HCT116 (cell line): Measurements from ENCODE around the gene SLIT1. TPM values are rescaled to one million over a fixed set of nuclear protein-coding genes. Genes with fewer than 3 reads are reported as not detected.

Experiments used
- ATAC-seq: fragments of 200-7000 bp; cut with Tn5 transposase; 2 replicates; pipeline ENCODE4 v1.9.1; 2020; ENCODE audit warnings: mild to moderate bottlenecking, moderate library complexity
- BruUV-seq: library from RNA; stranded (reverse); fragments of 400-500 nt; replicated peaks from 2 replicates; lab custom pipeline; 2021; lab: Mats Ljungman, UMichigan
- CTCF ChIA-PET: fragments of 300-600 bp; sonication (Branson Sonifier 250); formaldehyde crosslinking; loops from one replicate; lab custom pipeline; 2021; ENCODE audit warnings: antibody characterized with exemption; lab: Charles Lee
- POLR2A ChIA-PET: fragments of 300-600, 350-600 bp; sonication (Branson Sonifier 250); formaldehyde crosslinking; loops from one replicate; lab custom pipeline; 2021; ENCODE audit warnings: antibody characterized with exemption; lab: Charles Lee
- RAD21 ChIA-PET, 2 experiments: fragments of 300-600 bp; sonication (Branson Sonifier 250); formaldehyde crosslinking; loops; one replicate each; lab custom pipeline; 2023; ENCODE audit warnings: low total read pairs in 2 of 2; ENCODE audit not compliant: uncharacterized antibody in 2 of 2, unreplicated experiment in 2 of 2, low non-redundant PET in 1 of 2; lab: Charles Lee
- DNase-seq: peaks from one replicate; pipeline ENCODE4 v3.0.0-alpha.2; 2010; ENCODE audit warnings: low read depth, low spot score
- H2AFZ ChIP-seq: fragments of 200-600 bp; shearing (Covaris generic), sonication (generic); 2 replicates; pipeline ENCODE4 v1.6.1; 2017; ENCODE audit warnings: low read depth, mixed run types, mixed read lengths, antibody characterized with exemption, low read length; ENCODE audit not compliant: poor library complexity, severe bottlenecking
- H3K27ac ChIP-seq: 2 replicates; pipeline ENCODE4 v1.5.1; 2012; ENCODE audit warnings: low read depth, low read length
- H3K27me3 ChIP-seq: fragments of 200-600 bp; sonication (generic); 2 replicates; pipeline ENCODE4 v1.6.1; 2016; ENCODE audit warnings: mixed run types, low read length, mixed read lengths; ENCODE audit not compliant: insufficient read depth
- H3K36me3 ChIP-seq, 2 experiments: fragments of 200-500 bp in 1 of 2; fragments of 200-600 bp in 1 of 2; sonication (Bioruptor generic) in 1 of 2; sonication (generic) in 1 of 2; 2 replicates each; pipeline versions ENCODE4 v1.5.1 to v1.6.1; 2014 to 2016; ENCODE audit warnings: low read length in 2 of 2, inconsistent platforms in 1 of 2, mixed read lengths in 1 of 2, mixed run types in 1 of 2; ENCODE audit not compliant: insufficient read depth in 2 of 2, control insufficient read depth in 1 of 2
- H3K4me1 ChIP-seq, 2 experiments: fragments of 200-600 bp in 1 of 2; sonication (generic) in 1 of 2; 2 replicates each; pipeline versions ENCODE4 v1.5.1 to v1.6.1; 2012 to 2017; ENCODE audit warnings: low read length in 2 of 2, inconsistent platforms in 1 of 2, mild to moderate bottlenecking in 1 of 2, mixed read lengths in 1 of 2, mixed run types in 1 of 2, moderate library complexity in 1 of 2; ENCODE audit not compliant: insufficient read depth in 2 of 2, control insufficient read depth in 1 of 2
- H3K4me2 ChIP-seq: fragments of 200-600 bp; sonication (generic); 2 replicates; pipeline ENCODE4 v1.6.1; 2017; ENCODE audit warnings: mixed run types, low read length, mixed read lengths
- H3K4me3 ChIP-seq, 2 experiments: fragments of 200-600 bp in 1 of 2; sonication (generic) in 1 of 2; replicated peaks in 1 of 2; 2 replicates each; pipeline ENCODE4 v1.5.1; 2011 to 2016; ENCODE audit warnings: low read length in 2 of 2, control low read depth in 1 of 2, low read depth in 1 of 2, mild to moderate bottlenecking in 1 of 2, mixed read lengths in 1 of 2, mixed run types in 1 of 2
- H3K79me2 ChIP-seq: fragments of 200-600 bp; sonication (generic); 2 replicates; pipeline ENCODE4 v1.6.1; 2017; ENCODE audit warnings: mild to moderate bottlenecking, mixed run types, low read length, moderate library complexity, mixed read lengths; ENCODE audit not compliant: insufficient read depth
- H3K9ac ChIP-seq: fragments of 200-600 bp; sonication (generic); 2 replicates; pipeline ENCODE4 v1.6.1; 2016; ENCODE audit warnings: low read length, mixed read lengths
- H3K9me2 ChIP-seq: fragments of 200-600 bp; sonication (generic), shearing (Covaris generic); 2 replicates; pipeline ENCODE4 v1.6.1; 2017; ENCODE audit warnings: mixed run types, mild to moderate bottlenecking, moderate library complexity; ENCODE audit not compliant: insufficient read depth
- H3K9me3 ChIP-seq, 2 experiments: fragments of 200-500 bp in 1 of 2; fragments of 200-600 bp in 1 of 2; sonication (Bioruptor generic) in 1 of 2; sonication (generic) in 1 of 2; 2 replicates each; pipeline ENCODE4 v1.6.1; 2014 to 2017; ENCODE audit warnings: low read length in 2 of 2, mixed read lengths in 2 of 2, inconsistent platforms in 1 of 2, low read depth in 1 of 2, mild to moderate bottlenecking in 1 of 2, mixed run types in 1 of 2, moderate library complexity in 1 of 2; ENCODE audit not compliant: control insufficient read depth in 1 of 2, insufficient read depth in 1 of 2
- H4K20me1 ChIP-seq: fragments of 200-600 bp; sonication (generic), shearing (Covaris generic); 2 replicates; pipeline ENCODE4 v1.6.1; 2017; ENCODE audit warnings: mixed run types, mild to moderate bottlenecking, moderate library complexity; ENCODE audit not compliant: insufficient read depth
- ELF1 ChIP-seq: IDR thresholded peaks from 2 replicates; pipeline ENCODE4 v1.6.1; 2012; ENCODE audit warnings: low read depth, borderline replicate concordance
- POLR2A ChIP-seq: IDR thresholded peaks from 2 replicates; pipeline ENCODE4 v1.7.0; 2011; ENCODE audit warnings: borderline replicate concordance; ENCODE audit not compliant: insufficient read depth, insufficient read length; ENCODE audit errors: extremely low read depth
- POLR2AphosphoS5 ChIP-seq: IDR thresholded peaks from 2 replicates; pipeline ENCODE4 v1.6.1; 2011; ENCODE audit warnings: mild to moderate bottlenecking, low read depth, low read length, moderate library complexity
- SIN3A ChIP-seq: IDR thresholded peaks from 2 replicates; pipeline ENCODE4 v1.6.1; 2012; ENCODE audit warnings: low read depth
- TCF7L2 ChIP-seq: IDR thresholded peaks from 2 replicates; pipeline ENCODE4 v1.7.0; 2011; ENCODE audit warnings: borderline replicate concordance, inconsistent platforms; ENCODE audit not compliant: insufficient read depth, insufficient read length; ENCODE audit errors: extremely low read depth
- ZFX ChIP-seq: fragments of 450-650 bp; IDR thresholded peaks from 2 replicates; pipeline ENCODE4 v1.6.1; 2017
- intact Hi-C: fragments of 100-400 bp; cut with micrococcal nuclease; formaldehyde crosslinking; loops from 2 replicates; pipeline ENCODE4 v1.10.0; 2022
- total RNA-seq: library from RNA; stranded (reverse); gene quantifications from one replicate; pipeline ENCODE4 v1.2.1, GENCODE V29; 2021; ENCODE audit not compliant: unreplicated experiment
- TF ChIP-seq, protein P1 (sequence below): IDR thresholded peaks from 2 replicates; pipeline ENCODE4 v1.6.1; 2011; ENCODE audit warnings: mild to moderate bottlenecking, low read length, moderate library complexity; ENCODE audit not compliant: insufficient replicate concordance; ENCODE audit errors: extremely low read depth
- TF ChIP-seq, protein P2 (sequence below): IDR thresholded peaks from 2 replicates; pipeline ENCODE4 v1.6.1; 2012
- TF ChIP-seq, protein P3 (sequence below): IDR thresholded peaks from 2 replicates; pipeline ENCODE4 v1.6.1; 2012; ENCODE audit warnings: low read depth

Gene SLIT1
- total RNA-seq, 1 experiment from 2014 or later, result 0.42 TPM

DNA sequence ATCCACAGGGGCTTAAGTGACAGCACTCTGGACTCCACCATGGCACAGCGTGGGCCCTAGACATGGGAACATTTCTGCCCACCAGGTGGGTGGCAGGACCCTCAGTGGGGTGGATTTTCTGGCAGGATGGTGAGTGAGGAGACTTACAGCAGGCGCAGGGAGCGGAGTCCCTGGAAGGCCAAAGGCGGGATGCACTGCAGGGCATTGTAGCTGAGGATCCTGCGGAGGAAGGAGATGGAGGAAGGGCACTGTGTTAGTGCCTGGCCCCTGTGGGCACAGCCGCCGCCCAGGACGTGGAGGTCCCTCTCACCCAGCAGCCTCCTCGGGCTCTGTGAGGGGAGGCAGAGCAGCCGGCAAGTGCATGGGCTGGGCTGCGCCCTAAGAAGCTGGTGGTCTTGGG lies 154.3 kb downstream of the SLIT1 start:
- H3K9me3 ChIP-seq, result no peaks in the 10 kb centered on the region
- peaks cover 4% of the 10 kb centered on the region; the same call in 1 of the 2 replicates for H3K27me3 ChIP-seq
- H3K9ac ChIP-seq, result no peak overlapping the region
- no peaks in the 10 kb centered on the region for H3K4me1 ChIP-seq
- no peak overlapping the region for H3K27ac ChIP-seq
- no peaks in the 10 kb centered on the region for H3K36me3 ChIP-seq
- no TSS peak for BruUV-seq
- ATAC-seq, result no peak
- CTCF ChIA-PET, result no interaction called here
- RAD21 ChIA-PET, result no interaction called here
- H3K4me2 ChIP-seq, result no peak overlapping the region
- H2AFZ ChIP-seq, result no peak overlapping the region
- POLR2A ChIA-PET, result no interaction called here
- TF ChIP-seq ZFX, result no peak
- no peak for TF ChIP-seq TCF7L2
- TF ChIP-seq, protein P1, sequence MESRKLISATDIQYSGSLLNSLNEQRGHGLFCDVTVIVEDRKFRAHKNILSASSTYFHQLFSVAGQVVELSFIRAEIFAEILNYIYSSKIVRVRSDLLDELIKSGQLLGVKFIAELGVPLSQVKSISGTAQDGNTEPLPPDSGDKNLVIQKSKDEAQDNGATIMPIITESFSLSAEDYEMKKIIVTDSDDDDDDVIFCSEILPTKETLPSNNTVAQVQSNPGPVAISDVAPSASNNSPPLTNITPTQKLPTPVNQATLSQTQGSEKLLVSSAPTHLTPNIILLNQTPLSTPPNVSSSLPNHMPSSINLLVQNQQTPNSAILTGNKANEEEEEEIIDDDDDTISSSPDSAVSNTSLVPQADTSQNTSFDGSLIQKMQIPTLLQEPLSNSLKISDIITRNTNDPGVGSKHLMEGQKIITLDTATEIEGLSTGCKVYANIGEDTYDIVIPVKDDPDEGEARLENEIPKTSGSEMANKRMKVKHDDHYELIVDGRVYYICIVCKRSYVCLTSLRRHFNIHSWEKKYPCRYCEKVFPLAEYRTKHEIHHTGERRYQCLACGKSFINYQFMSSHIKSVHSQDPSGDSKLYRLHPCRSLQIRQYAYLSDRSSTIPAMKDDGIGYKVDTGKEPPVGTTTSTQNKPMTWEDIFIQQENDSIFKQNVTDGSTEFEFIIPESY, result no peak
- TF ChIP-seq POLR2AphosphoS5, result no peak
- TF ChIP-seq, protein P2, sequence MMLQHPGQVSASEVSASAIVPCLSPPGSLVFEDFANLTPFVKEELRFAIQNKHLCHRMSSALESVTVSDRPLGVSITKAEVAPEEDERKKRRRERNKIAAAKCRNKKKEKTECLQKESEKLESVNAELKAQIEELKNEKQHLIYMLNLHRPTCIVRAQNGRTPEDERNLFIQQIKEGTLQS, result no peak
- TF ChIP-seq SIN3A, result no peak
- no peak for TF ChIP-seq POLR2A
- TF ChIP-seq, protein P3, sequence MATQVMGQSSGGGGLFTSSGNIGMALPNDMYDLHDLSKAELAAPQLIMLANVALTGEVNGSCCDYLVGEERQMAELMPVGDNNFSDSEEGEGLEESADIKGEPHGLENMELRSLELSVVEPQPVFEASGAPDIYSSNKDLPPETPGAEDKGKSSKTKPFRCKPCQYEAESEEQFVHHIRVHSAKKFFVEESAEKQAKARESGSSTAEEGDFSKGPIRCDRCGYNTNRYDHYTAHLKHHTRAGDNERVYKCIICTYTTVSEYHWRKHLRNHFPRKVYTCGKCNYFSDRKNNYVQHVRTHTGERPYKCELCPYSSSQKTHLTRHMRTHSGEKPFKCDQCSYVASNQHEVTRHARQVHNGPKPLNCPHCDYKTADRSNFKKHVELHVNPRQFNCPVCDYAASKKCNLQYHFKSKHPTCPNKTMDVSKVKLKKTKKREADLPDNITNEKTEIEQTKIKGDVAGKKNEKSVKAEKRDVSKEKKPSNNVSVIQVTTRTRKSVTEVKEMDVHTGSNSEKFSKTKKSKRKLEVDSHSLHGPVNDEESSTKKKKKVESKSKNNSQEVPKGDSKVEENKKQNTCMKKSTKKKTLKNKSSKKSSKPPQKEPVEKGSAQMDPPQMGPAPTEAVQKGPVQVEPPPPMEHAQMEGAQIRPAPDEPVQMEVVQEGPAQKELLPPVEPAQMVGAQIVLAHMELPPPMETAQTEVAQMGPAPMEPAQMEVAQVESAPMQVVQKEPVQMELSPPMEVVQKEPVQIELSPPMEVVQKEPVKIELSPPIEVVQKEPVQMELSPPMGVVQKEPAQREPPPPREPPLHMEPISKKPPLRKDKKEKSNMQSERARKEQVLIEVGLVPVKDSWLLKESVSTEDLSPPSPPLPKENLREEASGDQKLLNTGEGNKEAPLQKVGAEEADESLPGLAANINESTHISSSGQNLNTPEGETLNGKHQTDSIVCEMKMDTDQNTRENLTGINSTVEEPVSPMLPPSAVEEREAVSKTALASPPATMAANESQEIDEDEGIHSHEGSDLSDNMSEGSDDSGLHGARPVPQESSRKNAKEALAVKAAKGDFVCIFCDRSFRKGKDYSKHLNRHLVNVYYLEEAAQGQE, result no peak
- no peak for TF ChIP-seq ELF1
- H3K9me2 ChIP-seq, result no peaks in the 10 kb centered on the region
- no peak overlapping the region for H3K4me3 ChIP-seq
- no peaks in the 10 kb centered on the region for H4K20me1 ChIP-seq
- DNase-seq, result no peak
- intact Hi-C loops, result no loop called here
- no peaks in the 10 kb centered on the region for H3K79me2 ChIP-seq
